Neural cell (in vitro differentiated cells): ENCODE results near the gene SMPDL3A. TPM values are rescaled to one million over a fixed set of nuclear protein-coding genes. Genes with fewer than 3 reads are reported as not detected.

Source experiments
- H2AFZ ChIP-seq: fragments of 200-600, 300-800 bp; sonication (generic), shearing (Covaris generic); 2 replicates; pipeline ENCODE4 v1.6.0; 2014; ENCODE audit warnings: low read depth, mild to moderate bottlenecking, antibody characterized with exemption, low read length, moderate library complexity
- H3F3A ChIP-seq: fragments of 200-600 bp; shearing (Covaris generic); 2 replicates; pipeline ENCODE4 v1.6.1; 2016; ENCODE audit warnings: mild to moderate bottlenecking, moderate library complexity, mixed read lengths, antibody characterized with exemption, low read length; ENCODE audit not compliant: insufficient read depth, poor library complexity, severe bottlenecking
- H3K27ac ChIP-seq: fragments of 200-600, 300-800 bp; sonication (generic), shearing (Covaris generic); 2 replicates; pipeline ENCODE4 v1.5.1; 2014; ENCODE audit warnings: mild to moderate bottlenecking, low read length, moderate library complexity
- H3K27me3 ChIP-seq: fragments of 300-800, 200-600 bp; sonication (generic), shearing (Covaris generic); 2 replicates; pipeline ENCODE4 v1.6.0; 2014; ENCODE audit warnings: mild to moderate bottlenecking, low read depth, low read length, moderate library complexity; ENCODE audit not compliant: insufficient read depth
- H3K36me3 ChIP-seq: fragments of 300-800, 200-600 bp; sonication (generic), shearing (Covaris generic); 2 replicates; pipeline ENCODE4 v1.5.1; 2014; ENCODE audit warnings: mild to moderate bottlenecking, antibody characterized with exemption, low read length, moderate library complexity; ENCODE audit not compliant: insufficient read depth
- H3K4me2 ChIP-seq: fragments of 300-800, 200-600 bp; sonication (generic), shearing (Covaris generic); 2 replicates; pipeline ENCODE4 v1.6.0; 2014; ENCODE audit warnings: mild to moderate bottlenecking, low read length
- H3K4me3 ChIP-seq: fragments of 300-800, 200-600 bp; sonication (generic), shearing (Covaris generic); 2 replicates; pipeline ENCODE4 v1.5.1; 2014; ENCODE audit warnings: mild to moderate bottlenecking, low read length, moderate library complexity
- H3K79me2 ChIP-seq: fragments of 200-600 bp; shearing (Covaris generic); replicated peaks from 2 replicates; pipeline ENCODE4 v1.6.0; 2014; ENCODE audit warnings: mild to moderate bottlenecking, low read length, moderate library complexity; ENCODE audit not compliant: insufficient read depth
- H3K9ac ChIP-seq: fragments of 300-800, 200-600 bp; sonication (generic), shearing (Covaris generic); 2 replicates; pipeline ENCODE4 v1.6.1; 2016; ENCODE audit warnings: mild to moderate bottlenecking, low read length, mixed read lengths
- H3K9me2 ChIP-seq: fragments of 200-600 bp; shearing (Covaris generic); 2 replicates; pipeline ENCODE4 v1.6.1; 2016; ENCODE audit warnings: mild to moderate bottlenecking, low read length, mixed read lengths; ENCODE audit not compliant: insufficient read depth
- H3K9me3 ChIP-seq: fragments of 200-600, 300-800 bp; sonication (generic), shearing (Covaris generic); 2 replicates; pipeline ENCODE4 v1.6.1; 2016; ENCODE audit warnings: mild to moderate bottlenecking, mixed run types, low read length, moderate library complexity, mixed read lengths
- H4K20me1 ChIP-seq: fragments of 200-600 bp; shearing (Covaris generic); 2 replicates; pipeline ENCODE4 v1.6.1; 2016; ENCODE audit warnings: mild to moderate bottlenecking, mixed run types; ENCODE audit not compliant: insufficient read depth
- EP300 ChIP-seq: fragments of 450-650 bp; conservative IDR thresholded peaks from 2 replicates; pipeline ENCODE4 v1.6.1; 2014; ENCODE audit warnings: antibody characterized with exemption, mild to moderate bottlenecking, moderate library complexity; ENCODE audit not compliant: poor library complexity, severe bottlenecking
- EZH2 ChIP-seq: fragments of 200-600, 300-800 bp; shearing (Covaris generic), sonication (generic); IDR thresholded peaks from 2 replicates; pipeline ENCODE4 v1.6.1; 2014; ENCODE audit warnings: antibody characterized with exemption, low read length, borderline replicate concordance, mild to moderate bottlenecking; ENCODE audit not compliant: insufficient read depth, poor library complexity, severe bottlenecking
- MXI1 ChIP-seq: fragments of 450-650 bp; conservative IDR thresholded peaks from 2 replicates; pipeline ENCODE4 v1.6.1; 2014; ENCODE audit warnings: antibody characterized with exemption, mild to moderate bottlenecking; ENCODE audit not compliant: poor library complexity, severe bottlenecking
- POLR2AphosphoS5 ChIP-seq: IDR thresholded peaks from 2 replicates; pipeline ENCODE4 v1.6.1; 2012
- RAD21 ChIP-seq: fragments of 450-650 bp; conservative IDR thresholded peaks from 2 replicates; pipeline ENCODE4 v1.6.1; 2014; ENCODE audit warnings: antibody characterized with exemption, mild to moderate bottlenecking, moderate library complexity
- SMC3 ChIP-seq: fragments of 450-650 bp; conservative IDR thresholded peaks from 2 replicates; pipeline ENCODE4 v1.6.1; 2014; ENCODE audit warnings: antibody characterized with exemption, mild to moderate bottlenecking, moderate library complexity; ENCODE audit not compliant: poor library complexity
- TAF1 ChIP-seq: IDR thresholded peaks from 2 replicates; pipeline ENCODE4 v1.6.1; 2012; ENCODE audit warnings: low read depth
- polyA plus RNA-seq: library from polyadenylated mRNA; depleted of rRNA; stranded (reverse); fragments of >200 nt; gene quantifications from 2 replicates; pipeline ENCODE4 v1.2.3, GENCODE V29; 2014
- TF ChIP-seq, protein P1 (sequence below): IDR thresholded peaks from 2 replicates; pipeline ENCODE4 v1.6.1; 2012; ENCODE audit warnings: borderline replicate concordance
- TF ChIP-seq, protein P2 (sequence below): fragments of 450-650 bp; IDR thresholded peaks from 2 replicates; pipeline ENCODE4 v1.5.1; 2014; ENCODE audit warnings: antibody characterized with exemption, mild to moderate bottlenecking, moderate library complexity; ENCODE audit not compliant: poor library complexity, severe bottlenecking

The SMPDL3A gene
- polyA plus RNA-seq, 1 donor from 2014 or later = 8.2 TPM

DNA sequence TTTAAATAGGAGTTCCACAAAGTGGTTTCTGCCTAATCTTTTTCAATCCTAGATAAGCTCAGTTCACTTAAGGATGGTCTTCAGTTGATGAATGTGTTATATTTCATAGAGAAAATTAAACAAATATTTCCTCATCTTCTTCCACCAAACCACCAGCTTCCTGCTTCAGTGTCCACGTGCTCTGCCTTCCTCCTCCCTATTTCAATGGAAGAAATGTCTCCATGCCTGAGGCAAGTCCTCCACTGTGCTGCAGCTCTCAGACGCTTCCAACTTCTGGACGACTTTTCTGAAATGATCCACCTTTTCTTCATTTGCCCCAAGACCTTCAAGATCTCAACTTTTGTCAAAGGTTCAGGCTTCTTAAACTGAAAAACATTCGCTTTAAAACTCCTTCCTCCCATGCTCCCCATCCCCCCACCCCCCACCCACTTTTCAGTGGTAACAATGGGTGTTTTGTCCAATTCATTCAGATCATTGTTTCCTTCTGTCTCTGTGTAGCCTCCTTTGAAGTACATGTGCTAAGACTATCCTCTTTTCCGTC, 34.8 kb upstream of the SMPDL3A start:
- Histone ChIP-seq H3K27ac (no peak overlapping the region), H3K9me3 (no peaks in the 10 kb centered on the region), H3K4me3 (no peak overlapping the region), H3K27me3 (no peaks in the 10 kb centered on the region), H2AFZ (no peak overlapping the region), H3K36me3 (no peaks in the 10 kb centered on the region), H3F3A (no peaks in the 10 kb centered on the region), H3K9me2 (no peaks in the 10 kb centered on the region), H4K20me1 (no peaks in the 10 kb centered on the region), H3K79me2 (no peaks in the 10 kb centered on the region), H3K4me2 (no peak overlapping the region), H3K9ac (no peak overlapping the region)
- TF ChIP-seq MXI1 (no peak), SMC3 (no peak), EZH2 (no peak), RAD21 (no peak), POLR2AphosphoS5 (no peak), EP300 (no peak)

DNA sequence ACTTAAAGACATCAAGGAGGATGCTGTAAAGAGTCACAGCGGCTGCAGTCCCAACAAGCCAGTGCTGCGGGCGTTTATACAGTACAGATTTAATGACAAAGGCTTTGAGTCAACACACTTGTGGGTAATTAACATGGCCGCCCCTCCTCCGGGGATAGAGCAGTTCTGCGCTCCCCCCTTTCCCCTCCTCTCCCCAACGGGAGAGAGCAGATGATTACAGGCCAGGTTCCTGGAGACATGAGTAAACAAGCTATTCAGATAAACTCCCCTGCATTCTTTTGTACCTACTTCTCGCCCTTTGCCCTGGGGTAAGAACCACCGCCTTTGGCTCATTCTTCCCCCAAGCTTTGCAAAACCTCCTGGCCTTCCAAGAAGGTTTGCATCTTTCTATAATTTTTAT, 33.2 kb upstream of the SMPDL3A start:
- Histone ChIP-seq H3K9me3 (no peaks in the 10 kb centered on the region), H3K27ac (no peak overlapping the region), H3F3A (no peaks in the 10 kb centered on the region), H3K9me2 (no peaks in the 10 kb centered on the region), H2AFZ (no peak overlapping the region), H3K36me3 (no peaks in the 10 kb centered on the region), H3K4me3 (no peak overlapping the region), H3K9ac (no peak overlapping the region), H3K79me2 (no peaks in the 10 kb centered on the region), H3K27me3 (no peaks in the 10 kb centered on the region), H4K20me1 (no peaks in the 10 kb centered on the region), H3K4me2 (no peak overlapping the region)
- TF ChIP-seq EZH2 (no peak), RAD21 (no peak), EP300 (no peak), MXI1 (no peak), SMC3 (no peak), TAF1 (no peak), POLR2AphosphoS5 (no peak)
- TF ChIP-seq, protein P1, sequence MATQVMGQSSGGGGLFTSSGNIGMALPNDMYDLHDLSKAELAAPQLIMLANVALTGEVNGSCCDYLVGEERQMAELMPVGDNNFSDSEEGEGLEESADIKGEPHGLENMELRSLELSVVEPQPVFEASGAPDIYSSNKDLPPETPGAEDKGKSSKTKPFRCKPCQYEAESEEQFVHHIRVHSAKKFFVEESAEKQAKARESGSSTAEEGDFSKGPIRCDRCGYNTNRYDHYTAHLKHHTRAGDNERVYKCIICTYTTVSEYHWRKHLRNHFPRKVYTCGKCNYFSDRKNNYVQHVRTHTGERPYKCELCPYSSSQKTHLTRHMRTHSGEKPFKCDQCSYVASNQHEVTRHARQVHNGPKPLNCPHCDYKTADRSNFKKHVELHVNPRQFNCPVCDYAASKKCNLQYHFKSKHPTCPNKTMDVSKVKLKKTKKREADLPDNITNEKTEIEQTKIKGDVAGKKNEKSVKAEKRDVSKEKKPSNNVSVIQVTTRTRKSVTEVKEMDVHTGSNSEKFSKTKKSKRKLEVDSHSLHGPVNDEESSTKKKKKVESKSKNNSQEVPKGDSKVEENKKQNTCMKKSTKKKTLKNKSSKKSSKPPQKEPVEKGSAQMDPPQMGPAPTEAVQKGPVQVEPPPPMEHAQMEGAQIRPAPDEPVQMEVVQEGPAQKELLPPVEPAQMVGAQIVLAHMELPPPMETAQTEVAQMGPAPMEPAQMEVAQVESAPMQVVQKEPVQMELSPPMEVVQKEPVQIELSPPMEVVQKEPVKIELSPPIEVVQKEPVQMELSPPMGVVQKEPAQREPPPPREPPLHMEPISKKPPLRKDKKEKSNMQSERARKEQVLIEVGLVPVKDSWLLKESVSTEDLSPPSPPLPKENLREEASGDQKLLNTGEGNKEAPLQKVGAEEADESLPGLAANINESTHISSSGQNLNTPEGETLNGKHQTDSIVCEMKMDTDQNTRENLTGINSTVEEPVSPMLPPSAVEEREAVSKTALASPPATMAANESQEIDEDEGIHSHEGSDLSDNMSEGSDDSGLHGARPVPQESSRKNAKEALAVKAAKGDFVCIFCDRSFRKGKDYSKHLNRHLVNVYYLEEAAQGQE = no peak
- TF ChIP-seq, protein P2, sequence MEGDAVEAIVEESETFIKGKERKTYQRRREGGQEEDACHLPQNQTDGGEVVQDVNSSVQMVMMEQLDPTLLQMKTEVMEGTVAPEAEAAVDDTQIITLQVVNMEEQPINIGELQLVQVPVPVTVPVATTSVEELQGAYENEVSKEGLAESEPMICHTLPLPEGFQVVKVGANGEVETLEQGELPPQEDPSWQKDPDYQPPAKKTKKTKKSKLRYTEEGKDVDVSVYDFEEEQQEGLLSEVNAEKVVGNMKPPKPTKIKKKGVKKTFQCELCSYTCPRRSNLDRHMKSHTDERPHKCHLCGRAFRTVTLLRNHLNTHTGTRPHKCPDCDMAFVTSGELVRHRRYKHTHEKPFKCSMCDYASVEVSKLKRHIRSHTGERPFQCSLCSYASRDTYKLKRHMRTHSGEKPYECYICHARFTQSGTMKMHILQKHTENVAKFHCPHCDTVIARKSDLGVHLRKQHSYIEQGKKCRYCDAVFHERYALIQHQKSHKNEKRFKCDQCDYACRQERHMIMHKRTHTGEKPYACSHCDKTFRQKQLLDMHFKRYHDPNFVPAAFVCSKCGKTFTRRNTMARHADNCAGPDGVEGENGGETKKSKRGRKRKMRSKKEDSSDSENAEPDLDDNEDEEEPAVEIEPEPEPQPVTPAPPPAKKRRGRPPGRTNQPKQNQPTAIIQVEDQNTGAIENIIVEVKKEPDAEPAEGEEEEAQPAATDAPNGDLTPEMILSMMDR = no peak
